Spleen (tissue), 11 donors: Measurements from ENCODE around the gene MGA. TPM values are rescaled to one million over a fixed set of nuclear protein-coding genes. Genes with fewer than 3 reads are reported as not detected.

Experiments used
- DNase-seq: peaks from one replicate; pipeline ENCODE4 v3.0.0-alpha.2; 2020
- H3K27ac ChIP-seq, 8 donors: fragments of 200-600 bp; sonication (generic) in 7 of 8; 1 replicate in 4 of 8; 2 replicates in 4 of 8; pipeline versions ENCODE4 v1.5.0 to v1.8.0; 2016 to 2021; ENCODE audit warnings: inconsistent platforms in 4 of 8, mild to moderate bottlenecking in 4 of 8, moderate library complexity in 1 of 8
- H3K27me3 ChIP-seq, 7 donors: fragments of 200-600 bp; sonication (generic) in 6 of 7; replicated peaks in 1 of 7; 1 replicate in 4 of 7; 2 replicates in 3 of 7; pipeline versions ENCODE4 v1.5.0 to v1.8.0; 2016 to 2021; ENCODE audit warnings: inconsistent platforms in 3 of 7, mild to moderate bottlenecking in 1 of 7
- H3K36me3 ChIP-seq, 6 donors: fragments of 200-600 bp; sonication (generic) in 5 of 6; 1 replicate in 4 of 6; 2 replicates in 2 of 6; pipeline versions ENCODE4 v1.5.0 to v1.8.0; 2016 to 2021; ENCODE audit warnings: inconsistent platforms in 2 of 6
- H3K4me1 ChIP-seq, 6 donors: fragments of 200-600 bp; sonication (generic) in 5 of 6; 1 replicate in 3 of 6; 2 replicates in 3 of 6; pipeline versions ENCODE4 v1.5.0 to v1.8.0; 2016 to 2021; ENCODE audit warnings: inconsistent platforms in 3 of 6
- H3K4me3 ChIP-seq, 8 donors: fragments of 200-600 bp; sonication (generic) in 7 of 8; 1 replicate in 4 of 8; 2 replicates in 4 of 8; pipeline versions ENCODE4 v1.5.0 to v1.8.0; 2016 to 2021; ENCODE audit warnings: inconsistent platforms in 4 of 8, mild to moderate bottlenecking in 4 of 8, moderate library complexity in 2 of 8
- H3K9me3 ChIP-seq, 8 donors: fragments of 200-600 bp; sonication (generic) in 7 of 8; 1 replicate in 4 of 8; 2 replicates in 4 of 8; pipeline versions ENCODE4 v1.5.0 to v1.8.0; 2016 to 2021; ENCODE audit warnings: inconsistent platforms in 4 of 8
- CTCF ChIP-seq, 11 experiments: fragments of 200-600 bp in 7 of 11; fragments of 450-650 bp in 4 of 11; sonication (generic) in 4 of 11; IDR thresholded peaks in 8 of 11; conservative IDR thresholded peaks in 3 of 11; 1 replicate in 7 of 11; 2 replicates in 4 of 11; pipeline versions ENCODE4 v1.4.0 to v1.8.0; 2016 to 2021; ENCODE audit warnings: antibody characterized with exemption in 11 of 11, inconsistent platforms in 4 of 11, mild to moderate bottlenecking in 1 of 11
- POLR2A ChIP-seq, 3 donors: fragments of 450-650 bp; IDR thresholded peaks; one replicate each; pipeline ENCODE4 v1.5.1; 2017; ENCODE audit warnings: antibody characterized with exemption in 3 of 3, mild to moderate bottlenecking in 1 of 3
- POLR2AphosphoS5 ChIP-seq, 3 donors: sonication (generic); formaldehyde crosslinking; IDR thresholded peaks; one replicate each; pipeline ENCODE4 v1.5.1; 2017; ENCODE audit warnings: antibody characterized with exemption in 3 of 3
- WGBS, 5 donors: extraction: QIAGEN DNeasy Blood & Tissue Kit in 3 of 5; methylation state at CpG; one replicate each; pipeline versions ENCODE4 v1.1.5 to v1.1.7; 2013 to 2018; 5-methylcytosine and 5-hydroxymethylcytosine counted together
- intact Hi-C: fragments of 100-400 bp; cut with DNase I; formaldehyde crosslinking; loops from one replicate; pipeline ENCODE4 v1.15.0; 2023; ENCODE audit warnings: low total_unique reads
- polyA plus RNA-seq, 3 donors: library from polyadenylated mRNA; stranded (reverse); fragments of 200-250 nt; gene quantifications; one replicate each; pipeline ENCODE4 v1.2.1, GENCODE V29; 2013
- total RNA-seq, 7 donors: library from RNA; depleted of rRNA in 3 of 7; stranded (reverse); fragments of >200 nt in 3 of 7; fragmentation: NEBNext Ultra II Directional in 4 of 7; extraction: Animal tissue kit (Norgen Biotek cat#: 25700) in 4 of 7; gene quantifications; one replicate each; pipeline versions ENCODE4 v1.1.0 to v1.2.1, GENCODE V29; 2016 to 2021
- donor health status: healthy with polysubstance abuse.
- donor health status: DM: no; HTN: no; CAD: no; lungs with moderate emphysema.
- donor health status: DM: no; HTN: no; CAD: no.
- donor health status: Bipolar disorder and iron deficiency.
- donor health status: healthy.
- donor health status: DM: no; HTN: no; CAD: no.
- donor health status: DM: yes; HTN: yes; CAD: no.

MGA gene
- total and polyA plus RNA-seq, 10 donors, result 2.7 to 67.7 (median 51.7) TPM

GRCh38 chr15:41669701-41670100 lies 9.5 kb downstream of the MGA start:
- no peak for TF ChIP-seq CTCF (IDR thresholded peaks at IDR 0.05 in 8 of 11, conservative IDR thresholded peaks at IDR 0.05 in 3 of 11)
- TF ChIP-seq POLR2AphosphoS5 (IDR thresholded peaks at IDR 0.05), result no peak
- TF ChIP-seq POLR2A (IDR thresholded peaks at IDR 0.05), result no peak
- WGBS, 5 donors, result 68 to 82% (median 73%) methylated on average over 3 of the region's 3 CpGs
- peaks cover 0 to 63% (median 34%) of the 10 kb centered on the region in 6 donors for H3K4me1 ChIP-seq
- H3K9me3 ChIP-seq, result no peaks in the 10 kb centered on the region
- no peak for DNase-seq
- H3K27me3 ChIP-seq, result no peaks in the 10 kb centered on the region
- intact Hi-C loops, result no loop called here
- H3K36me3 ChIP-seq, result peaks cover 0 to 42% (median 14%) of the 10 kb centered on the region in 6 donors
- H3K27ac ChIP-seq, result no peak overlapping the region
- H3K4me3 ChIP-seq, result no peak overlapping the region

GRCh38 chr15:41671656-41672648 lies 11.7 kb downstream of the MGA start:
- H3K4me3 ChIP-seq, result no peak overlapping the region
- H3K27ac ChIP-seq, result no peak overlapping the region
- 71 to 78% (median 75%) methylated on average over 7 of the region's 7 CpGs for WGBS, 5 donors
- TF ChIP-seq POLR2A (IDR thresholded peaks at IDR 0.05), result no peak
- TF ChIP-seq POLR2AphosphoS5 (IDR thresholded peaks at IDR 0.05), result no peak
- TF ChIP-seq CTCF (IDR thresholded peaks at IDR 0.05 in 8 of 11, conservative IDR thresholded peaks at IDR 0.05 in 3 of 11), result no peak
- intact Hi-C loops, result no loop called here
- no peaks in the 10 kb centered on the region for H3K27me3 ChIP-seq
- no peaks in the 10 kb centered on the region for H3K9me3 ChIP-seq
- peaks cover 0 to 57% (median 14%) of the 10 kb centered on the region in 6 donors for H3K36me3 ChIP-seq
- DNase-seq, result no peak
- peaks cover 0 to 49% (median 23%) of the 10 kb centered on the region in 6 donors for H3K4me1 ChIP-seq

GRCh38 chr15:41675337-41675736 lies 15.1 kb downstream of the MGA start:
- TF ChIP-seq CTCF (IDR thresholded peaks at IDR 0.05 in 8 of 11, conservative IDR thresholded peaks at IDR 0.05 in 3 of 11) (no peak), POLR2A (IDR thresholded peaks at IDR 0.05) (no peak), POLR2AphosphoS5 (IDR thresholded peaks at IDR 0.05) (no peak)
- WGBS, 5 donors, result 91 to 98% (median 95%) methylated on average over 4 of the region's 4 CpGs

GRCh38 chr15:41678742-41679141 lies 18.5 kb downstream of the MGA start:
- TF ChIP-seq POLR2A (IDR thresholded peaks at IDR 0.05) (no peak), POLR2AphosphoS5 (IDR thresholded peaks at IDR 0.05) (no peak), CTCF (IDR thresholded peaks at IDR 0.05 in 8 of 11, conservative IDR thresholded peaks at IDR 0.05 in 3 of 11) (no peak)
- DNase-seq, result no peak
- H3K36me3 ChIP-seq, result peaks cover 0 to 48% (median 0%) of the 10 kb centered on the region in 6 donors
- H3K4me1 ChIP-seq, result peaks cover 0 to 42% (median 8%) of the 10 kb centered on the region in 6 donors
- H3K27me3 ChIP-seq, result no peaks in the 10 kb centered on the region
- WGBS, 5 donors, result 94 to 98% (median 97%) methylated on average over 4 of the region's 4 CpGs
- no peak overlapping the region for H3K4me3 ChIP-seq
- intact Hi-C loops, result no loop called here
- peaks cover 0 to 7% (median 0%) of the 10 kb centered on the region in 8 donors for H3K9me3 ChIP-seq
- no peak overlapping the region for H3K27ac ChIP-seq

More at GRCh38 chr15:41675337-41675736, 15.1 kb downstream of the MGA start:
- Histone ChIP-seq H3K4me3 (no peak overlapping the region), H3K9me3 (peaks cover 0 to 7% (median 0%) of the 10 kb centered on the region in 8 donors), H3K4me1 (peaks cover 0 to 45% (median 17%) of the 10 kb centered on the region in 6 donors), H3K36me3 (peaks cover 0 to 54% (median 6%) of the 10 kb centered on the region in 6 donors), H3K27ac (no peak overlapping the region), H3K27me3 (no peaks in the 10 kb centered on the region)
- DNase-seq, result no peak
- intact Hi-C loops, result no loop called here
